ENCODE measurements around the gene FANCM.

- TF ChIP-seq BHLHE40 (IDR thresholded peaks at IDR 0.05; ENCODE audit: borderline replicate concordance) (no peak), TARDBP (IDR thresholded peaks at IDR 0.05) (no peak), SP1 (IDR thresholded peaks at IDR 0.05) (no peak), ELF4 (IDR thresholded peaks at IDR 0.05) (no peak), CTBP1 (IDR thresholded peaks at IDR 0.05; ENCODE audit: borderline replicate concordance) (no peak)
Measured at GRCh38 chr14:45123271-45123670, 12.5 kb upstream of the FANCM start.
